Amniotic epithelial cell (primary cell): ENCODE data around the gene OR2S2.
A peak's percentile ranks its signal among the peaks of the same experiment; 100 is the strongest.
"Not testable (repeated sequence)": the region's sequence is repeated elsewhere in the genome, so short reads cannot be mapped to it uniquely, and the experiment has no call there.

Experiments used
- DNase-seq: peaks from one replicate; pipeline ENCODE4 v3.0.0-alpha.2; 2010; ENCODE audit warnings: low read depth

The OR2S2 gene, protein sequence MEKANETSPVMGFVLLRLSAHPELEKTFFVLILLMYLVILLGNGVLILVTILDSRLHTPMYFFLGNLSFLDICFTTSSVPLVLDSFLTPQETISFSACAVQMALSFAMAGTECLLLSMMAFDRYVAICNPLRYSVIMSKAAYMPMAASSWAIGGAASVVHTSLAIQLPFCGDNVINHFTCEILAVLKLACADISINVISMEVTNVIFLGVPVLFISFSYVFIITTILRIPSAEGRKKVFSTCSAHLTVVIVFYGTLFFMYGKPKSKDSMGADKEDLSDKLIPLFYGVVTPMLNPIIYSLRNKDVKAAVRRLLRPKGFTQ

DNA sequence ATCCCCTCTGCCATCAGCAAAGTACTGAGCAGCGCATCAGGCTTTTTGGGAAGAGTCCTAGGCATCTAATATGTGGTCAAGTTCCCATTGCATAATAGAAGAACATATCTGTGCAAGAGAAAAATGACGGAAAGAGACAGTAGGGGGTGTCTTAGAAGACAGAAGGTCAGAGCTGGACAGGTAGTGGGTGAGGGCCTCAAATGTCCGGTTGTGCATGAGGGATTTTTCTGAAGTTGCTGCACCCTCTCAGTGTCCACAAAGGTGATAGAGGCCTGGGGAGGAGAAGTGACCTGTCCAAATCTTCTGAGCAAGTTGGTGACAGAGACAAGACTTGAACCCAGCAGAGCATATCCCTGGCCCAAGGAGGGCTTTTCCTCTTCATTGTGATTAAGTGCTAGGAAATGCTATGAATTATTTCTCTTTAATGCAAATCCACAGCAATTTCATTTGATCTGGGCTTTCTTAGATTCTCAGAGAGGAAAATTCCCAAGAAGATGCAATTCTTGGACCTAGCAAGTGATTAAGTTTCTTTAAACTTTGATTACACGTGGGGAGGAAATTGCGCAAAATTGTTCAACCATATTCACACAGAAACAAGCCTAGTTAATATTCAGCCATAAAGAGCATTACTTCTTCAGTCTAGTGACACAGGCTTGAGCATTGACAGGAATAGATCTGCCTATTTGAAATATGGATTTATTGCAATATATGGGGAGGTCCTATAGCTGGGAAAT is at the start of gene OR2S2:
Gene OR2S2, minus strand, starts transcription at position 51 of the 734 bp plus-strand sequence. CDS start 56 bp downstream, outside the sequence.
- no peak for DNase-seq

DNA sequence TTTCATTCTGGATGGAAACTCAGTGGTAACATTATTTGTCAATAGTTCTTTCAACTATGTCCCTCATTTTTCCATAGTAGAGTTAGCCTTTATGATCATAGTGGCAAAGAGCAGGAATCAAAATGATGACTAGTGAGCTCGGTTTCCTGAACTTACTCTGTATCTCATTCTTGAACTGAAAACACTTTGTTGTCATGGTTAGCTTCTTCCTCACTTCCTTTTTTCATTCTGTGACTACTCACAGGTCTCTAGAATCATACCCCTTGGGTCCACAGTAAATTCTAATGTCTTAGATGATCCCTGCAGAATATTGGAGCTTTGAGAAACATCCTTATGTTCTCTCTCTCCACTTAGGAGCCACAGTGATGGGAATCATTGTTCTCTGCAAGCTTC is 49.4 kb upstream of the OR2S2 start:
- no peak for DNase-seq

DNA sequence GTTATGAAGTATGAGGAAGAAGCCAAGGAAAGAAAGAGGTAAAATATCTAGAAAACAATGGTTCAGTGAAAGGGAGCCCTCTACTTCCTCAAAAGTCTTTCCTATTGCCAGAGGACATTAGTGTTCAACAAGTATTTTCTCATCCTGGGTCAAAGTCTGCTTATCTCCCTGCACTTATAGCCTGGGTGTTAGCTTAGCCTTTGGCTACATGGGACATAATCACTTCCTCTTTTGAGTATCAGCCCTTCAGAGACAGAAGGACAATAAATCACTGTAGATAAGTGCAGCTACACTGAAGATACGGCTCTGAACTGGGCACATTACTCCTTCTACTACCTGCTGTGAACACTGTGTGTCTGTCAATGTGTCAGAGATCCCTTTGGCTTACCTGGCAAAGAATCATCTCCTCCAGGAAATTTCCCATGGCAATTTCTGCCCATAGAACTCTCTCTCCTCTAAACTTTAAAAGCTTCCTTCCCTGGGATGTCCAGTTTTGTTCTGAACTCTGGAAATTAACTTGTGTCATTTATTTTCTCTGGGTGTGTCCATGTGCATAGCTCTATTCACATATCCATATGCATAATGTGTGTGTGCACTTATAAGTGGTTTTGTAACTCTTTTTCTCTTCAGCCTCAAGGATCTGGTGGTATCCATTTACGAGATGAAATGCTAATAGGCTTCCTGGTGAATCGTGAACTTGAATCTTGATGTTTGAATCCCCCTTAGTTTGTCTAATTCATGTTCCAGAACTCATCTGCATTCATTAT is 48.8 kb upstream of the OR2S2 start:
- no peak for DNase-seq

DNA sequence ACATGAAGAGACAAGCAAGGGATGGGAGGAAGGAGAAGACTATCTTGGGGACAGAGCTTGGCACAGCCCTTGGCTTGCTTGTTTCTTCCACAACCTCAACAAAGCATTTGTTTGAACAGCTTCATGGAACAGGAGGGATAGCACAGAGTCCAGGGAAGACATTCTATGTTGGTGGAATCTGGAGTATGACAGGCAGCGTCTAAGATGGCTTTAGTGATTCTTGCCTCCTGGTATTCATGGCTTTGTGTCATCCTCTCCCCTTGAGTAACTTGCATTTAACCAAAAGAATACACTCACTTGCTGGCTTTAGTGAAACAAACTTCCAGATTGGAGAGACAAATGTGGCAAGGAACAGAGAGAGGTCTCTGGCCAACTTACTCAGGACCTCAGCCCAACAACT is 47.9 kb upstream of the OR2S2 start:
- DNase-seq = no peak

DNA sequence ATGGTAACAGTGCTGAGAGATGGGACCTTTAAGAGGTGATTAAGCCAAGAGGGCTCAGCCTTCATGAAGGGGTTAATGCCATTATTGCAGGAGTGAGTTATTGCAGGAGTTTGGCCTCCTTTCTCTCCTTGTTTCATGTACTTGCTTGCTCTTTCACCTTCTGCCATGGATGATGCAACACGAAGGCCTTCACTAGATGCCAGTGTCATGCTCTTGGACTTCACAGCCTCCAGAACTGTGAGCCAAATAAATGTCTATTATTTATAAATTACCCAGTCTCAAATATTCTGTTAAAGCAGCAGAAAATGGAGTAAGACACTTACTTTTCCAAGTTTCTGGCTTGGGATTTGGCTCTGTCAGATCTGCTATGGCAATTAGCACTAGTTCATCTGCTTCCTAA is 40.4 kb upstream of the OR2S2 start:
- DNase-seq = no peak

DNA sequence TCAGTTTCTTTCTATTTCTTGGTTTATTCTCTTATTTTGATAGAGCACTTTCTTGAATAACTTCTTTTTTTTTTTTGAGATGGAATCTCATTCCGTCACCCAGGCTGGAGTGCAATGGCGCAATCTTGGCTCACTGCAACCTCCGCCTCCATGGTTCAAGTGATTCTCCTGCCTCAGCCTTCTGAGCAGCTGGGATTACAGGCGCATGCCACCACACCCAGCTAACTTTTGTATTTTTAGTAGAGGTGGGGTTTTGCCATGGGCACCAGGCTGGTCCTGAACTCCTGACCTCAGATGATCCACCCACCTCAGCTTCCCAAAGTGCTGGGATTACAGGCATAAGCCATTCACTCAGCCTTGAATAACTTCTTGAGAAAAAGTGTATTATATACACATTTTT is 39.1 kb upstream of the OR2S2 start:
- not testable (repeated sequence) for DNase-seq

DNA sequence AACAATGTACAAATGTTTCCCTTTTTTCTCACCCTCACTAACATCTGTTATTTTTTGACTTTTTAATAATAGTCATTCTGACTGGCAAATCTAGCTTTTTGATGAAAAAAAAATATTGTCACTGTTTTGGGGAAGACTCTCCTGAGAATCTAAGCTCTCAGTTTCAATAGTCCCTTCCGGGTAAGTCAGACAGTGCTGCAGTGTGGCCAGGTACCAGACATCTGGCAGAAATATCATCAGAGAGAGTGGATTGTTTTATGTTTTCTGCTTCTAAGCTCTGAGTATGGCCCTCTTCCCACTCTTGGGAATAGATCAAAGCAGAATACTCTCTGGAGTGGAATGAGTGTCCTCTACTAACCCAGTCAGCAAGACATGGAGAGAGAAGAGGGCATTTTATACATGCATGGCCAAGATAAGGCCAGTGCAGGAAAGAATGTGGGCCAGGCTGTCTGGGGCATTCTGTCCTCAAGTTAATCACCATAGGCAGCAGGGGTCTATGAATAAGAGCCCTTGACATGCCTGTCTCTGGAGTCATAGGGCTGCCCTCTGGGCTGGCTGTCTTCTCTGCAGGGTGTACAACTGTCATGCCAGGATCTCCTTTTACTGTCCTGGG is 38.5 kb upstream of the OR2S2 start:
- peak; percentile 79 for DNase-seq

DNA sequence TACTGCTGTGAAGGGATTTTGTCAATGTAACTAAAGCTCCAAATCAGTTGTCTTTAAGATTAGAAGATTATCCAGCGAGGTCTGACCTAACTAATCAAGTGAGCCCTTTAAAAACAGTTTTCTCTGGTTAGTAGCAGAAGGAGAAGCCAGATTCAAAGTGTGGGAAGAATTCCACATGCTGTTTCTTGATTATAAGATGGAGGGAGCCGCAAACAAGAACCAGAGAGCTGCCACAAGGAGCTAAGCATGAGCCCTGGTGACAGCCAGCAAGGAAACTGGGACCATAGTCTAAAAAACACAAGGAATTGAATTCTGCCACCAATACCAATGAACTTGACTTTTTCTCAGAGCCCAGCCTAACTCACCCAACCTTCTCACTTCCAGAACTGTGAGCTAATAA is 37.0 kb upstream of the OR2S2 start:
- DNase-seq = no peak

DNA sequence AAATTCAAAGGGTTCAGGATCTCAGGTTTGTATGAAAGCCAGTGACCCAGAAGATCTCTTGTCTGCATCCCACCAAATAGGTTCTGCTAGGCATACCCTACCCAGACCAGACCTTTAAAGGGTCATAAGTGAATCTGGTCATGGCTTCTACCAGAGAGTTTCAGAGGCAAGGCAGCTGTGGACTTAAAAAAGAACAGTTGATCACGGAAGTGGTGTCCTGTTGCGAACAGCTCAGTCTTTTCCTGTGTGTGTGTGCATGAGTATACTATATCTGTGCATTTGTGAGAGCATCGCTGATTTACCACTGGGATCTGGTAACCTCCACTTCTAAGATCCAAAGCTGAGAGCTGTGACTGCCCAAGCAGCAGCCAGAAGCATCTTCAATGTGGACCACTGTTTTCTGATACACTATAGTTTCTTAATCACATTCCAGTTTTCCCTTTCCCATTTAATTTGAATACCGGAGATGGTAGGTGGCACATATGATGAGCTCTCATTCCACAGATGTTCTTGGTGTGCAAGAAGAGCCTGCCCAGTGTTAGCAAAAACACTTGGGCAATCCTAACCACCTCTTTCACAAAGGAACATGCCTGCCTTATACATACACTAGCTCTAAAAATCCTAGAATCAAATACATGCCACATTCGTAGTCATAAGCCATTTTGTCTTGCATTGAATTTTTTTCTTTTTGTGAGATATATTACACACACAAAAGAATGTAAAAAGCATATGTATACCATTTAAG is 36.2 kb upstream of the OR2S2 start:
- peak; percentile 57 for DNase-seq

DNA sequence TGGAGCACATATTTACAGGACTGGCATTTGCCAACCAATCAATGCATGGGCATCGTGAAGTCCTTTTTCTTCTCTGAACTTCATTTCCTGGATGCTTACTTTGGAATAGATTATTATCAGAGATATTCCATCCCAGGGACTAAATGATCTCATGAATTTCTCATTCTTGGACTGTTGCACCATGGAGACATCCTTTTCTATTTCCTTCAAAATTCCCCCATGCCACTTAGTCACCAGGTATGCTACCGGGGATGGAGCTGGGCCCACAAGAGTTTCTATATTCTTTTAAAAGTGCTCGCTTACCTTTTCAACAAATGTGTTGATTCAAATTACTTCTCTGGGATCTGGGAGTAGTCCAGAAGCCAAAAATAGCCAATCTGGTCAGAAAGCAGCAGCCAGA is 35.2 kb upstream of the OR2S2 start:
- not testable (repeated sequence) for DNase-seq

DNA sequence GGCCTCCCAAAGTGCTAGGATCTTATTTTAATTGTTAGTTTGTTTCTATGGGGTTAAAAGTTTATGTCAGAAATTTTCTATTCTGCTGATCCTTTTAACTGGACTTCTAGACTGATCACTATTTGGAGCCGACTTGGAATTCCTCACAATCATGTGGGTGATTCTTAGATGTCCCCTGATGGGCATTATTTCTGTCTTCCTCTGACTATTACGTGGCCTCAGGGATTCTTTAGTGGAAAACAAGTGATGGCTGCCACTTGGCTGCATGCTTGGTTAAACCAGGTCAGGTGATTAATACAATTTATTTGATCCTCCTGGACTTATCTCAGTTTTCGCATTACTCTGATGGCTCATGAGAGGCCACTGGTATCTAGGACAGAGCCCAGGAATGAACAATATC is 32.2 kb upstream of the OR2S2 start:
- no peak for DNase-seq

DNA sequence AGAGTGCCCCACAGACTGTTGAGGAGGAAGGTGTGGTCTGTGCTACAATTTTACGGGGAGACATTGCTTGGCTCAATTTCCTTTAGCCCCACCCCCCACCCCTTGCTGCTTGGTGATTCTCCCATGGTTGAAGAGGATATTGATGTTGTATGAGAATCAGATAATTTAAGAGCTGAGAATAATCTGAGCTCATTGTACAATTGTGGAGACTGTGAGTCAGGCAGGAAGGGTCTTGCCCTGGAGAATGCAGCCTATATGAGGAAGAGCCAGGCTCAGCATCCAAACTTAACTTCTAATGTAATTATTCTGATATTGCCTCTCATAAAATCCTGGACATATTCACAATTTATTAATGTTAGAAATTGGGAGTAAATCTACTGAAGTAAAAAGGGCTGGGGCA is 26.1 kb upstream of the OR2S2 start:
- no peak for DNase-seq

DNA sequence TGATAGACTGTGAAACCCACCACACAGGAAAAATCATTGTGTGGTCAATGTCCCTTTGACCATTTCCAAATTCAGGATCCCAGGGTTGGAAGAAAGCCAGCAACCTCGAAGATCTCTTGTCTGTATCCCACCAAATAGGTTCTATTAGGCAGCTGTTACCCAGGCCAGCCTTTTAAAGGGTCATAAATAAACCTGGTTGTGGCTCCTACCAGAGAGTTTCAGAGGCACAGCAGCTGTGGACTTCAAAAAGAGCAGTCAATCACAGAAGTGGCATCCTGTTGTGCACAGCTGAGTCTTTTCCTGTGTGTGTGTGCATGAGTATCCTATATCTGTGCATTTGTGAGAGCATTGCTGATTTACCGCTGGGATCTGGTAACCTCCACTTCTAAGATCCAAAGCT is 23.7 kb upstream of the OR2S2 start:
- DNase-seq = no peak

DNA sequence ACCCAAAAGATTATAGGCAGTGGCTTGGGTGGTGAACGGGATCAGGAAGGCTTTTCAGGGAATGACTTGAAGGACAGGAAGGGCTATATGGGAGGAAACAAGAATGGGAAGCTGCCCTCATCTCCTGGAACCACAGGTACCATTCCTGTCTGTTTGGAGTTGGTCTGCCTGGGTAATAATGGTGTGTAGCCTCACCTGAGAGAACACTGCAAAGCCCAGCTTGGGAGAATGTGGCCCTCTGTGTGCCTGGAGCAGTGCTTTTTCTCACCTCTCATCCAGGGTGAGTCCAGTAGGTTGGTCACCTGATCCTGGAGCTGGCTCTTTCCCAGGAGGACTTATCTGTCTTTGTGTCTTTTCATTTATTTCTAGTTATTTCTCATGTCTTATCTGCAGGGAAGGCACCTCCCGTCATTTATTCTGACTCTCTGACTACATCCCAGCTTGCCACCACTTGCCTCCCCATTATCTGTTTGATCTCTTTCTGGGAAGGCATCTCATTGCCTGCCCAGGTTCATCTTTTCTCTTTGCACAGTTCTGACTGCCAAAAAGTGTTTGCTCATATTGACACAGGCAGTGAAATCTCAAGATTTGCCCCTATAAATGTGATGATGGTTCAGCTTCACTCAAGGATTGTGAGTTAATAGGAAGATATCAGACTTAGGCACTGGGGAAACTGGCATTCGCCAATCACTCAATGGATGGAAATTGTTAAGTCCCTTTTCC is 22.5 kb upstream of the OR2S2 start:
- no peak for DNase-seq

DNA sequence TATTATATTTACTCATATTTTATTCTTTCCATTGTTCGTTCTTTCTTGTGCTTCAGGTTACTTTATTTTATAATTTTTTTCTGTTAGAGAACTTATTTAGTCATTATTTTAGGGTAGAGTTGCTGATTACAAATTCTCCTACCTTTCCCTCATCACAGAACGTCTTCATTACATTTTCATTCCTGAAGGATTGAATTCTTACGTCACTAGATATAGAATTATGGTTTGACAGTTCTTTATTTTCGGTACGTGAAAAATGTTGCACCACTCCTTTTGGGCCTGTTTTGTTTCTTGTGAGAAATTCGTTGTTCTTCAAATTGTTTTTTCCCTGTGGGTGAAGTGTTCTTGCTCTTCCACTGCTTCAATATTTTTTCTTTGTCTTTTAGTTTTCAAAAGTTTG is 20.8 kb upstream of the OR2S2 start:
- DNase-seq = no peak

DNA sequence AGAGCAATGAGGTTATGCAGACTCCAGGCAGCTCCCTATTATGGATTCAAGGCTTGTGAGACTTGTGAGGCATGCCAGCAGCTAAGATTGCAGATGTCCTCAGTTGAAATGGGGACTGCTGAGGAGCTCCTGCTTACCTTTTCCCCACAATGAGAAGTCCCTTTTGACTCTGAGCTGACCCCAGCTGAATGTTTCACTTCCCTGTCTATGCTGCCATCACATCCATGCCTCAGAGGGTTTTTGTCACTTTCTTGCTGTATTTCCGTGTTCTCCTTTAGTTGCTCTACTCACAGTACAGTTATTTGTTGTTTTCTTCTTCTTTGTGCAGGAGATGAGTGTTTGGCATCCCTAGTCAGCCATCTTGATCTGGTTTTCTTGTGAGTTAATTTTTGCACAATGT is 18.8 kb upstream of the OR2S2 start:
- DNase-seq = no peak

DNA sequence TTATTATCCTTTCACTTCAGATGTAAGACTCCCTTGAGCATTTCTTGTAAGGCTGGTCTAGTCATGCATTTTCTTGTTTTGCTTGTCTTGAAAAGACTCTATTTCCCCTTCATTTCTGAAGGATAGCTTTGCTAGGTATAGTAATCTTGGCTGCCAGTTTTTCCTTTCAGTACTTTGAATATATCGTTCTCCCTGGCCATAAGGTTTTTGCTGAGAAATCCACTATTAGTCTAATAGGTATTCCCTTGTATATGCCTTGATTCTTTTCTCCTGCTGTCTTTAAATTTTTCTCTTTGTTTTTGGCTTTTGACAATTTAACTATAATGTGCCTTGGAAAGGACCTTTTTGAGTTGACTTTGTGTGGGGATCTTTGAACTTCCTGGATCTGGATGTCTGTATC is 16.8 kb upstream of the OR2S2 start:
- DNase-seq = no peak

DNA sequence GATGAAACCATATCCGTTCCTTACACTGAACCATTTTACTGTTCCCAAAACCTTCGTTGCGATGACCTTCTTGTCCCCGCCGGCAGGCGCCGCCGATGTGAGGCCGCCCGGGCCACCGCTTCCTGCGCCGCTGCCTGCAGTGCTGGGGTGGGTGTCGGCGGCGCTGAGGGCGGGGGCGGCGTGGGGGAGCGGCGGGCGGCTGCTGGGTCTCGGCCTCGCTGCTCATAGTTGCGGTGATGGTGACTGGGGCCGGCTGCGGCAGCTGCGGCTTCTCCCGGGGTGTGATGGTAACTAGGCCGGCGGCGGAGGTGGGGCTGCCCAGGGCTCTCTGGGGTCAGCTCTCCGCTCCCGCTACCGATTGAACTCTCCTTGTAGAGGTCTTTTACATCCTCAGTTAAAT is 14.1 kb upstream of the OR2S2 start:
- no peak for DNase-seq

DNA sequence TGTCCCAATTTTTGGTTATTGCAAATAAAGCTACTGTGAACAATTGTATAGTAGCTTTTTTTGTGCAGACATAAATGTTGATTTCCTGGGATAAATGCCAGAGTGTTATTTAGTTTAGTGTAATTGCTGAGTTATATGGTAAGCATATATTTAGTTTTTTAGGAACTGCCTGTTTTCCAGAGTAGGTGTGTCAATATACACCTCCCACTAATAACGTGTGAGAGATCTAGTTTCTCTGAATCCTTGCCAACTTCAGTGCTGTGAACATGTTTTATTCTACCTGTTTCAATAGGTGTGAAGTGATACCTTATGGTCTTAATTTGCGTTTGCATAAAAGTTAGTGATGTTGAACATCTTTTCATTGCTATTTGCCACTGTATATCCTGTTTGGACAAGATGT is 9.1 kb upstream of the OR2S2 start:
- no peak for DNase-seq

DNA sequence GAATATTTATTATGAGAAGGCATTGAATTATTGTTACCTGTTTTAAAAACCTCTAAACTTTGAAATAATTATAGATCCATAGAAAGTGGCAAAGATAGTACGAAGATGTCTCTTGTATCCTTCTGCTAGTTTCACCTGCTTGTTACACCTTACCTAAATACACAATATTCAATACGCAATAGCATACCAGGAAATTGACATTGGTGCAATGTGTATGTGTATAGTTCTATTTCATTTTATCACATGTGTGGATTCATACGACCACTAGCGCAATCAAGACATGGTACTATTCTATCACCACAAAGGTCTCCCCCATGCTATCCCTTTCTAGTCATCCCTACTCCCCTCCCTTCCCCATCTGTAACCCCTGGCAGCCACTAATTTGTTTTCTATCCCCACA is 8.5 kb upstream of the OR2S2 start:
- DNase-seq = no peak

DNA sequence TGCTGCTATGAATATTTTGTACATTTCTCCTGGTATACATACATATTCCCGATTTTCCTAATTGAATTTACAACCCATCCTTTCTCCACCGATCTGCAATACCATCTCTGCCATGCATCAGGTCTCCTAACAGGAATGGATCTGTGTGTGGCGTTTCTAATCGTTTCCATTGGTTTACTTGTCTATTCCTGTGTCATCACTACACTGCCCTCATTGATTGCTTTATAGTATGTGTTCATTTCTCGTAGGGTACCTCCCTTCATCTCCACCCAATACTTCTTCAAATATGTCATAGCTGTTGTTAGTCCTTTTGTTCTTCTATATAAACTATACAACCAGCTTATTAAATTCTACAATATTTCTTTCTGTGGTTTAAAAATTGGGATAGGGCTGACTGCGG is 7.1 kb upstream of the OR2S2 start:
- no peak for DNase-seq
